Breast epithelium (tissue), 4 donors: ENCODE measurements around the gene CFTR. TPM values are rescaled to one million over a fixed set of nuclear protein-coding genes. Genes with fewer than 3 reads are reported as not detected.

Source experiments
- DNase-seq, 2 donors: peaks; one replicate each; pipeline ENCODE4 v3.0.0-alpha.2; 2019; ENCODE audit warnings: low spot score in 2 of 2
- H3K27ac ChIP-seq, 2 donors: fragments of 200-600 bp; sonication (generic) in 1 of 2; one replicate each; pipeline ENCODE4 v1.5.1; 2016 to 2019; ENCODE audit warnings: mild to moderate bottlenecking in 1 of 2
- H3K27me3 ChIP-seq, 2 donors: fragments of 200-600 bp; sonication (generic) in 1 of 2; one replicate each; pipeline versions ENCODE4 v1.5.1 to v1.6.0; 2017 to 2019; ENCODE audit warnings: control low read depth in 1 of 2, mild to moderate bottlenecking in 1 of 2
- H3K36me3 ChIP-seq: fragments of 200-600 bp; one replicate; pipeline ENCODE4 v1.5.1; 2019
- H3K4me1 ChIP-seq, 2 donors: fragments of 200-600 bp; sonication (generic); one replicate each; pipeline ENCODE4 v1.5.1; 2016 to 2019; ENCODE audit warnings: control low read depth in 1 of 2
- H3K4me3 ChIP-seq, 3 donors: fragments of 200-600 bp; sonication (generic); 1 replicate in 2 of 3; 2 replicates in 1 of 3; pipeline ENCODE4 v1.5.1; 2016 to 2019; ENCODE audit warnings: mild to moderate bottlenecking in 3 of 3, moderate library complexity in 2 of 3
- H3K9me3 ChIP-seq, 2 donors: fragments of 200-600 bp; sonication (generic) in 1 of 2; one replicate each; pipeline ENCODE4 v1.5.1; 2016 to 2019; ENCODE audit warnings: control low read depth in 1 of 2
- POLR2A ChIP-seq: fragments of 450-650 bp; IDR thresholded peaks from one replicate; pipeline ENCODE4 v1.6.1; 2016; ENCODE audit warnings: antibody characterized with exemption, mild to moderate bottlenecking, moderate library complexity
- POLR2AphosphoS5 ChIP-seq, 3 donors: sonication (generic); formaldehyde crosslinking; IDR thresholded peaks; one replicate each; pipeline ENCODE4 v1.6.1; 2017; ENCODE audit warnings: antibody characterized with exemption in 3 of 3
- intact Hi-C: fragments of 100-400 bp; cut with DNase I; formaldehyde crosslinking; loops from one replicate; pipeline ENCODE4 v1.15.1; 2023; ENCODE audit warnings: low total_unique reads
- total RNA-seq, 3 donors: library from RNA; depleted of rRNA; stranded (reverse); fragments of >200 nt; gene quantifications; one replicate each; pipeline ENCODE4 v1.1.0, GENCODE V29; 2016
- TF ChIP-seq, protein P1 (sequence below), 3 donors: fragments of 450-650 bp; IDR thresholded peaks; one replicate each; pipeline ENCODE4 v1.5.1; 2016 to 2017; ENCODE audit warnings: antibody characterized with exemption in 3 of 3, mild to moderate bottlenecking in 3 of 3, moderate library complexity in 3 of 3

CFTR gene
- total RNA-seq, 3 donors from 2014 or later: 1.3 to 16.4 TPM; not detected in 1

DNA sequence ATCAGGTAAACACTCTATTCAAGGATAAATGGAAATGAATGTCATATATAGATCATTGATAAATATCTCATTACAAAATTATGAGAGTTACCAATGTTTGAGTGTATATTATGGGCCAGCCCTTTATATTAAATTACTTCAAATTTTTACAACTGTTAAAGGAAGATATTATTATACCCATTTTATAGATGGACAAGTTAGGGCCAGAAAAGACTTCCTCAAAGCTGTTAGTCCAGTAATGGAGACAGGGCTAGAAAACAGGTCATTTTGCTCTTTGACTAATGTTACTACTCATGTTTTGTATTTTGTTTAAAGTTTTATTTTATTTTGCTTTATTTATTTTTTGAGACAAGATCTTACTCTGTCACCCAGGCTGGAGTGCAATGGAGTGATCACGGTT lies 101.6 kb downstream of the CFTR start:
- Histone ChIP-seq H3K27me3 (no peaks in the 10 kb centered on the region), H3K9me3 (no peaks in the 10 kb centered on the region), H3K4me3 (no peak overlapping the region), H3K4me1 (no peaks in the 10 kb centered on the region), H3K36me3 (no peaks in the 10 kb centered on the region), H3K27ac (no peak overlapping the region)
- TF ChIP-seq POLR2A: no peak
- TF ChIP-seq POLR2AphosphoS5 (IDR thresholded peaks at IDR 0.05): no peak
- TF ChIP-seq, protein P1, sequence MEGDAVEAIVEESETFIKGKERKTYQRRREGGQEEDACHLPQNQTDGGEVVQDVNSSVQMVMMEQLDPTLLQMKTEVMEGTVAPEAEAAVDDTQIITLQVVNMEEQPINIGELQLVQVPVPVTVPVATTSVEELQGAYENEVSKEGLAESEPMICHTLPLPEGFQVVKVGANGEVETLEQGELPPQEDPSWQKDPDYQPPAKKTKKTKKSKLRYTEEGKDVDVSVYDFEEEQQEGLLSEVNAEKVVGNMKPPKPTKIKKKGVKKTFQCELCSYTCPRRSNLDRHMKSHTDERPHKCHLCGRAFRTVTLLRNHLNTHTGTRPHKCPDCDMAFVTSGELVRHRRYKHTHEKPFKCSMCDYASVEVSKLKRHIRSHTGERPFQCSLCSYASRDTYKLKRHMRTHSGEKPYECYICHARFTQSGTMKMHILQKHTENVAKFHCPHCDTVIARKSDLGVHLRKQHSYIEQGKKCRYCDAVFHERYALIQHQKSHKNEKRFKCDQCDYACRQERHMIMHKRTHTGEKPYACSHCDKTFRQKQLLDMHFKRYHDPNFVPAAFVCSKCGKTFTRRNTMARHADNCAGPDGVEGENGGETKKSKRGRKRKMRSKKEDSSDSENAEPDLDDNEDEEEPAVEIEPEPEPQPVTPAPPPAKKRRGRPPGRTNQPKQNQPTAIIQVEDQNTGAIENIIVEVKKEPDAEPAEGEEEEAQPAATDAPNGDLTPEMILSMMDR (IDR thresholded peaks at IDR 0.05): no peak
- DNase-seq: no peak
- intact Hi-C loops: no loop called here

DNA sequence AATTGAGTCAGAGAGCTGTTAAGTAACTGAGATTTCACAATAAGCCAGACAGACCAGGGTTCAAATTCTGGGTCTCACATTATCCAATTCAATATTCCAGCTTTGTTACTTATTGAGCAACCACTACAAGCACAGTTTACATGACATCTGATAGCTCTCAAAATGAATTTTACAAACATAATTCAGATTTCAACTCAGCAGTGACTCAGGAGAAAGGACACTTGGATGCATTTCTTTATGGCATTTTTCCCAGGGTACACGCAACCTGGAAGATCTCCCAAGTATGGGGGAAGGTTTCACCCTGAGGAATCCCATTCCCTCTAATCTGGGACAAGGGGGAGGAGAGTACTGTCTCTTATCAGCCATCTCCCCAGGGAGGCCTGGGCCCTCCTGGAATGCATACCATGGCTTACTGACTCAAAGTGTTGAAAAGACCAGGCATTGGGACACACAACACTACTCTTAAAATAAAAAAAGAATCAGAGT lies 102.4 kb downstream of the CFTR start:
- Histone ChIP-seq H3K36me3 (no peaks in the 10 kb centered on the region), H3K4me3 (no peak overlapping the region), H3K9me3 (no peaks in the 10 kb centered on the region), H3K27me3 (no peaks in the 10 kb centered on the region), H3K4me1 (no peaks in the 10 kb centered on the region), H3K27ac (no peak overlapping the region)
- TF ChIP-seq POLR2A (no peak), POLR2AphosphoS5 (IDR thresholded peaks at IDR 0.05) (no peak)
- TF ChIP-seq, protein P1 (IDR thresholded peaks at IDR 0.05): no peak
- DNase-seq: no peak
- intact Hi-C loops: no loop called here

DNA sequence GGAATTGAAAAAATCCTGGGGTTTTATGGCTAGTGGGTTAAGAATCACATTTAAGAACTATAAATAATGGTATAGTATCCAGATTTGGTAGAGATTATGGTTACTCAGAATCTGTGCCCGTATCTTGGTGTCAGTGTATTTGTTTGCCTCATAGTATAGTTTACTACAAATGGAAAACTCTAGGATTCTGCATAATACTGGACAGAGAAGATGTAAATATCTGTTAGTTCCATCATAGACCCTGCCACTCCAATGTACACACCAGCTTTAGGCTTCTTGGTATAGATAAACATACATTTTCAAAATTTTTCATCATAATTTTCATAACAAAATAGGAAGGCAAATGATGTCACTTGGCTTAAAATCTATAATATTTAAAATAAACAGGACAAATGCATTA lies 108.1 kb downstream of the CFTR start:
- H3K9me3 ChIP-seq: no peaks in the 10 kb centered on the region
- no peak for TF ChIP-seq POLR2AphosphoS5 (IDR thresholded peaks at IDR 0.05)
- no peak for TF ChIP-seq POLR2A
- TF ChIP-seq, protein P1 (IDR thresholded peaks at IDR 0.05): no peak
- no peaks in the 10 kb centered on the region for H3K4me1 ChIP-seq
- no peak overlapping the region for H3K27ac ChIP-seq
- no peak for DNase-seq
- intact Hi-C loops: no loop called here
- H3K4me3 ChIP-seq: no peak overlapping the region
- no peaks in the 10 kb centered on the region for H3K27me3 ChIP-seq
- no peaks in the 10 kb centered on the region for H3K36me3 ChIP-seq

DNA sequence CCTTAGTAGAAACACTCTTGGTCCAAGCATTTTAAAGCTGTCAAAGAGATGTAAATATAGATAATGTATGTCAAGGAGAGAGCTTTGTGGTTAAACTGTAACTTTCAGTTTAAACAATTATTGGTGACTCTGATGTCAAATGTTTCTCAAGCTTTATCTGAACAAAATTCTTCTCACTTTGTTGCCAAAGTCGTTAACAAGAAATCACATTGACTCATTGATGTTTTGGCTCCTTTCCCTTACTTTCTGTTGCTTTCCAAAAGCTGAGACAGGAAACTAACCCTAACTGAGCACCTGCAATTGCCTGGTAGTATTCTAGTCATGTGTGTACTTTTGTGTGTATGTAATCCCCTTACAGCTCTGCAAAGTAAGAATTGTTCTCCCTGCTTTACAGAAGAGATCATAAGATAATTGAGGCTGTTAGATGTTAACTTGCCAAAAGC lies 108.5 kb downstream of the CFTR start:
- Histone ChIP-seq H3K4me3 (no peak overlapping the region), H3K4me1 (no peaks in the 10 kb centered on the region), H3K36me3 (no peaks in the 10 kb centered on the region), H3K27ac (no peak overlapping the region), H3K27me3 (no peaks in the 10 kb centered on the region), H3K9me3 (no peaks in the 10 kb centered on the region)
- no peak for TF ChIP-seq POLR2A
- TF ChIP-seq, protein P1 (IDR thresholded peaks at IDR 0.05): no peak
- TF ChIP-seq POLR2AphosphoS5 (IDR thresholded peaks at IDR 0.05): no peak
- DNase-seq: no peak
- intact Hi-C loops: no loop called here

GRCh38 chr7:117590191-117590590 lies 110.4 kb downstream of the CFTR start:
- H3K4me1 ChIP-seq: no peaks in the 10 kb centered on the region
- TF ChIP-seq, protein P1 (IDR thresholded peaks at IDR 0.05): no peak
- TF ChIP-seq POLR2A: no peak
- no peak for TF ChIP-seq POLR2AphosphoS5 (IDR thresholded peaks at IDR 0.05)
- H3K27me3 ChIP-seq: no peaks in the 10 kb centered on the region
- no peak for DNase-seq
- intact Hi-C loops: no loop called here
- no peaks in the 10 kb centered on the region for H3K9me3 ChIP-seq
- H3K36me3 ChIP-seq: no peaks in the 10 kb centered on the region
- H3K4me3 ChIP-seq: no peak overlapping the region
- H3K27ac ChIP-seq: no peak overlapping the region
